Activated effector memory CD4-positive, alpha-beta T cell treated with anti-CD3 and anti-CD28 coated beads, Interleukin-2, amount 50 U/mL, for 16 hours (primary cell): Measurements from ENCODE around the gene RAB3D.
A peak's percentile ranks its signal among the peaks of the same experiment; 100 is the strongest.
"Not testable (repeated sequence)": the region's sequence is repeated elsewhere in the genome, so short reads cannot be mapped to it uniquely, and the experiment has no call there.

ENCODE experiments used
- DNase-seq: peaks from one replicate; pipeline ENCODE4 v3.0.0-alpha.2; 2020

RAB3D gene

GRCh38 chr19:11339254-11340098, at the start of gene RAB3D:
TSS of gene RAB3D (minus strand) at chr19:11339657. CDS start at chr19:11337399, 2,258 bp downstream.
- peak; percentile 92 for DNase-seq

- no peak for DNase-seq
Observed at GRCh38 chr19:11387162-11388034, 47.9 kb upstream of the RAB3D start.

- no peak for DNase-seq
Observed at GRCh38 chr19:11384778-11385129, 45.3 kb upstream of the RAB3D start.

- no peak for DNase-seq
Observed at GRCh38 chr19:11383706-11384048, 44.2 kb upstream of the RAB3D start.

GRCh38 chr19:11382898-11383705, 43.6 kb upstream of the RAB3D start:
- DNase-seq: peak; percentile 77

- peak; percentile 98 for DNase-seq
Observed at GRCh38 chr19:11380653-11381537, 41.4 kb upstream of the RAB3D start.

- no peak for DNase-seq
Observed at GRCh38 chr19:11379857-11380350, 40.4 kb upstream of the RAB3D start.

- DNase-seq: not testable (repeated sequence)
Observed at GRCh38 chr19:11379269-11379845, 39.9 kb upstream of the RAB3D start.

GRCh38 chr19:11378319-11379189, 39.1 kb upstream of the RAB3D start:
- no peak for DNase-seq

- DNase-seq: no peak
Observed at GRCh38 chr19:11377756-11378155, 38.3 kb upstream of the RAB3D start.

- DNase-seq: no peak
Observed at GRCh38 chr19:11377237-11377636, 37.8 kb upstream of the RAB3D start.

- DNase-seq: peak; percentile 88
Observed at GRCh38 chr19:11375143-11375948, 35.9 kb upstream of the RAB3D start.

GRCh38 chr19:11374433-11375142, 35.1 kb upstream of the RAB3D start, which contains the start of gene SWSAP1:
TSS of gene SWSAP1 (plus strand) at chr19:11374666. CDS start at chr19:11374681, 15 bp downstream.
- DNase-seq: peak; percentile 99

- no peak for DNase-seq
Observed at GRCh38 chr19:11373885-11374432, 34.5 kb upstream of the RAB3D start.

- DNase-seq: no peak
Observed at GRCh38 chr19:11373166-11373884, 33.9 kb upstream of the RAB3D start.

GRCh38 chr19:11370744-11371143, 31.3 kb upstream of the RAB3D start:
- no peak for DNase-seq

GRCh38 chr19:11367528-11367927, 28.1 kb upstream of the RAB3D start:
- no peak for DNase-seq
